Measurements from ENCODE around the gene TMEM184C.

The TMEM184C gene

DNA sequence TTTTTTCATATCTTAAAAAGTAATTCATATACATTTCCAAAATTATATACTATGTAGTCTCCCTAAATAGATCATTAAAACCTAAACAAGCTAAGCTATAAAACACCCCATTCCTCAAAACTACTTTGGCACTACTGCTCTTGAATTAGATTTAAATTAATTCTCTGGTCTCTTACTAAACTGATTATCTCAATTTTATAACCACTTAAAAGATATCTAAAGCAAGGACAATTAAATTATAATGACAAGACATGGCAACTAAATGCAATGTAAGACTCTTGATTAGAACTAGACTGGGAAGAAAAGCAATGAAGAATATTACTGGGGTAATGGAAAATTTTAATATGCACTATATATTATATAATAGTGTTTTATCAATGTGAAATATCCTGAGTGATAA lies 27.9 kb downstream of the TMEM184C start:
- FAIRE-seq (no peak), DNase-seq (ENCODE audit: insufficient read length, low spot score) (no peak)

- no peak for FAIRE-seq
- no peak for DNase-seq (ENCODE audit: insufficient read length, low spot score)
Observed at GRCh38 chr4:147648656-147649055, 31.5 kb downstream of the TMEM184C start.

DNA sequence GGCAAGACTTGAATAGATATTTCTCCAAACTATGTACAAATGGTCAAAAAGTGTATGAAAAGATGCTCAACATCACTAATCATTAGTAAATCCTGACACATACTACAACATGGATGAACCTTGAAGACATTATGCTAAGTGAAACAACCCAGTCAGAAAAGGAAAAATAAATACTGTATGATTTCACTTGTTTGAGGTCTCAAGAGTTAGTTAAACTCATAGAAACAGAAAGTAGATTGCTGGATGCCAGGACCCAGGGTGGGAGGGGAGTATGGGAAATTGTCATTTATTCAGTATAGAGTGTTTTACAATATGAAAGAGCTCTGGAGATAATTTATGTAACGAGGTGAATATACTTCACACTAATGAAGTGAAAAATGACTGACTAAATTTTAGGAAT lies 34.4 kb downstream of the TMEM184C start:
- DNase-seq (ENCODE audit: insufficient read length, low spot score), result no peak
- no peak for FAIRE-seq

- DNase-seq (ENCODE audit: insufficient read length, low spot score) (no peak), FAIRE-seq (no peak)
Observed at GRCh38 chr4:147655639-147656038, 38.4 kb downstream of the TMEM184C start.

GRCh38 chr4:147658501-147658900 lies 41.3 kb downstream of the TMEM184C start:
- FAIRE-seq (no peak), DNase-seq (ENCODE audit: insufficient read length, low spot score) (no peak)

DNA sequence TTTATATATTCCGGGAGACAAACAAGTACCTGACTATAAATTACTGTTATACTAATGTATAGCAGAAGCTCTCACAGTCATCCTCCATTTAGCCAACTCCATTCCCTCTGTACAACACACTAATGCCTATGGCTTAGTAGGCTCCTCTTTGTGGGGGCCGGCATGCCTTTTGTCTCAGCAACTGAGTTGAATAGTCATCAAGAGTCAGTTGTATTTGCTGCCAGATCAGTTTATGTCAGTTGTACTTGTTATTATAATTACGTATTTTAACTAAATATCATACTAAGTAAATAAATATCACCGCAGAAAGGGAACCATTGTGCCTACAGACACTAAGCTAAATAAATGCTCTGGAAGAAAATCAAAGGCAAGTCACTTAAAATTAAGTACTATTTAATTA lies 56.9 kb downstream of the TMEM184C start:
- DNase-seq (ENCODE audit: insufficient read length, low spot score) (no peak), FAIRE-seq (no peak)

DNA sequence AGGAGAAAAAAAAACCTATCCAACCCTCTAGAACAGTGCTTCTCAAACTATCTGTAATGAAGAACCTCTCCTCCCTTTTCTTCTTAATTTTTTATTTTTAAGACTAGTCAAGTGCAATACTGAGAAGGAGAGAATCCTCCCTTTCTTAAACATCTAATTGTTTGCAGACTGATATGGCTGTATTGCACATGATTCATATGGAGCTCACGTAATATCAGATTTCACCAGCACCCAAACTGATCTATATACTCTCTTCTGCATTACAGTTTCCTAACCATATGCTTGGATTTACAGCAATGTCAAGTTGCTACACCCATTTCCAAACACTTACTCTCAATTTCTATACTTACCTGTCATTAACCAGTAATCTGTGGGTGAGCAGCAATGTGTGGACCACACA lies 57.3 kb downstream of the TMEM184C start:
- FAIRE-seq, result no peak
- DNase-seq (ENCODE audit: insufficient read length, low spot score), result no peak

GRCh38 chr4:147678106-147678505 lies 60.9 kb downstream of the TMEM184C start:
- FAIRE-seq, result no peak
- no peak for DNase-seq (ENCODE audit: insufficient read length, low spot score)

DNA sequence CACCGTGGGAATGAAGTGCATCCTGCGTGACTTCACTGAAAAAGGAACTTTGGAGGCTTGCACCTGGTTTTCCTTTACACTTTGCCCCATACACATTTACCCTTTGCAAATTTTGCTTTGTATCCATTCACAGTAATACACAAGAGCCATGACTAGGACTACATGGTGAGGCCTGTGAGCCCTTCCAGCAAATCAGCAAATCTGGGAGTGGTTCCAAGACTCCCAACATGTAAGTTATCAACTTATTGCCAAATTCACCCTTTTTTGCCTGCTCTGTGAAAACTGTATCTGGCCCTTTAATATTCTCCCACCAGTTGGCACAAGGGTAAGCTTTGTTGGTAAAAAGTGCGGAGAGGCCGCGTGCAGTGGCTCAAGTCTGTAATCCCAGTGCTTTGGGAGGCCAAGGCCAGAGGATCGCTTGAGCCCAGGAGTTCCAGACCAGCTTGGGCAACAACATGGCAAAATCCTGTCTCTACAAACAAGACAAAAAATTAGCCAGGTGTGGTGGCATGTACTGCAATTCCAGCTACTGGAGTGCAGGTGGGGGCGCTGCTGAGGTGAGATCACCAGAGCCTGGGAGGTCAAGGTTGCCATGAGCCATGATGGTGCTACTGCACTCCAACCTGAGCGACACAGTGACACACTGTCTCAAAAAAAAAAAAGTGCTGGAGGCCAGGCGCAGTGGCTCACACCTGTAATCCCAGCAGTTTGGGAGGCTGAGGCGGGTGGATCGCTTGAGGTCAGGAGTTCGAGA lies 61.8 kb downstream of the TMEM184C start:
- DNase-seq (ENCODE audit: insufficient read length, low spot score), result no peak
- FAIRE-seq, result no peak

GRCh38 chr4:147682755-147683154 lies 65.6 kb downstream of the TMEM184C start:
- DNase-seq (ENCODE audit: insufficient read length, low spot score) (no peak), FAIRE-seq (no peak)

DNA sequence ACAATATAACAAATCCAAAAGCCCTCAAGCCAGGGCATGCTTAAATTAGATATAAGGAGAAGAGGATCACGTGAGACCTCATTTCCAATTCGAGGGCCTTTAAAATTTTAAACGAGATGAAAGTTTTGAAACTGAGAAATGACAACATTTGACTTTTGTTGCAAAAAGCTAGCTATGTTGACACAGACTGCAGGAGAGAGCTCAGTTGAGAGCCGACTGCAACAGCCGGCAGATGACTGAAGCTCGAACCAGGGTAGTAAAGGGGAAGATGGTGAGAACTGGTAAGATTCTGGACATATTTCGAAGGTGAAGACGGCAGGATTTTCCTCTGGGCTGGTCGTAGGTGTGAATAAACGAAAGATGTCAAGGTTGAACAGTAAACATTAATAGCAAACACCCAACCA lies 66.0 kb downstream of the TMEM184C start:
- DNase-seq (ENCODE audit: insufficient read length, low spot score), result no peak
- FAIRE-seq, result no peak

DNA sequence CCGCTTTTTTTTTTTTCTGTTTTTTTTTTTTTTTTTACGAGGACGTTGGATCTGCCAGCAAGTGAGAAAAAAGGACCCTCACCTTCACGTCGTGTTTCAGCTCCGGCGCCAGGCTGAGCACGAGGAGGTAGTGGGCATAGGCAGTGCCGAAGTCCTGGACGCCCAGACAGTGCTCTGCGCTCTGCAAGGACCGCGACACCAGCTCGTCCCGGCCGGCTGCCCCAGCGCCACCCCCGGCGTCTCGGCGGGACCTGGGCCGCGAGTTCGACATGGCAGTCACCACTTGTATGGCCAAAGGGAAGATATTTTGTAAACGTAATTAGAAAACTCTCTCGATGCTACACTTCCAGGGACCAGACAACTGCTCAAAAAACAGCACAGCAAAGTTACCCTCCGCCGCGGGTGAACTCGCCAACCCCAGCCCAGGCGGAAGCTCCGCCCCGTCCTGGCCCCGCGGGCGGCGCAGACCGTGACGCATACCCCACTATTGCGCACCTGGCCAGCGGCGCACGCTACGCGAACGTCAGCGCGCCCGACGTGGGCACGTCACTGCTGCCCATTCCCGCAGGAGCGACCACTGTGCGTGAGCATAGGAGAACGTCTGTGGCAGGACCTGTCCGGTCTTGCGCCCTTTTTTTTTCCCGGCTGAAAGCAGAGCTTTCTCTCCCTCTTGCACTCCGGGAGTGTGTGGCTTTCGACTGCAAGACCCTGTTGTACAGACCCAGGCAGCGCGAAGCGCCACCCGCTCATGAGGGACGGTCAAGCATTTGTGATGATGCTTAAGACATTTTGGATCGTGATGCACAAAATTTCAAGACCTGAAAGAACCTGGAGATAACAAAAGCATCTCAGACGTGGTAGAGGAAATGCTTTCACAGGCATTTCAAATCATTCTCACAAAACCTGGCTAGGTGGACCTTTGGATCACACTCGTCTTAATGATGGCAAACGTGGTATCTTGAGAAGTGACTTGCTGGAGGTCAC lies 66.8 kb downstream of the TMEM184C start, which contains the start of gene PRMT9:
PRMT9 (minus strand) TSS at position 447 of the 984 bp plus-strand sequence; CDS start at position 271, 176 bp downstream.
- peak; percentile 99 for FAIRE-seq
- DNase-seq (ENCODE audit: insufficient read length, low spot score), result peak; percentile 96

DNA sequence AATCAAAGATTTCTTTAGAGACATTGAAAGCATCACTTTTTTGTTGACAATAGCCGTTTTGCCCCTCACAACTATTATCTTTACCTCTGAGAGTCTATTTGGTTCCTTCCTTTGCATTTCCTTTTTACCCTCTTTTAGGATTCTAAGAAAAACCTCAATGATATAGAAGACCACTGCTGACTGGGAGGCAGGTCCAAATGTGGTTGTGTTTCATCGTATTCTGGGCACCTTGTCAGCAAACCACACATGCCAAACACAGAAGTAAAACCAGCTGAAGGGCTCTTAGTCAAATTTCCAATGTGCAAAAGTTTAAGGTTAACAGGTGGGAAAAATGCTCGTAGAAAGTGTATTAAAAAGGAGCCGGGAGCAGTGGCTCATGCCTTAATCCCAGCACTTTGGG lies 71.9 kb downstream of the TMEM184C start:
- no peak for DNase-seq (ENCODE audit: insufficient read length, low spot score)
- FAIRE-seq, result no peak

DNA sequence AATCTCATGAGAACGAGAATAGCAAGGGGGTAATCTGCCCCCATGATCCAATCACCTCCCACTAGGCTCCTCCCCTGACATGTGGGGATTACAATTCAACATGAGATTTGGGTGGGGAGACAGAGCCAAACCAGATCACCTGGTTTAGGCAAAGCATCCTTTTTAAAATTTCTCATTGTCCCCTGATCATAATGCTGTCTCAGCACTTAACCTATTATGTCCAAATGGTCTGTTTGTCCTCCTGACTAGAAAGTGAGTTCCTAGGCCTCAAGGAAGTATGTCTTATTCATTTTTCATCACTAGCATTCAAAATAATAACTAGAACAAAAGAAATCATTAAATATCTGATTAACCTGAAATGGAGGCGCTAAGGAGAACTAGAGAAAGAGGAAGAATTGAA lies 74.6 kb downstream of the TMEM184C start:
- no peak for FAIRE-seq
- no peak for DNase-seq (ENCODE audit: insufficient read length, low spot score)

DNA sequence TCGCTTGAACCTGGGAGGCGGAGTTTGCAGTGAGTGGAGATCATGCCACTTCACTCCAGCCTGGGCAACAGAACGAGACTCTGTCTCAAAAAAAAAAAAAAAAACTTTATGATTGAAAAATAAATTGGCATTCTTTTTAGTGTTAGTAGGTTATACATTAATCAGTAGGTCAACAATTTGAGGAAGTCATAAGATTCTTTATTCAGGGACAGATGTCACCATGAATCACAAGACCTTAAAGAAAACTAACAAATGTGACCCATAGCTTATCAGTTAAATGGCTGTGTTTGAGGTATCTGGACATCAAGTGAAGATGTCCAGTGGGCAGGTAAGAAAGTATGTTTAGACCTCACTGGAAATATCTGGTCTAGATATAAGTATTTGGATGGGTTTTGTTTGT lies 76.0 kb downstream of the TMEM184C start:
- DNase-seq (ENCODE audit: insufficient read length, low spot score), result no peak

GRCh38 chr4:147696866-147697265 lies 79.7 kb downstream of the TMEM184C start:
- DNase-seq (ENCODE audit: insufficient read length, low spot score) (no peak), FAIRE-seq (no peak)

More for the DNA sequence above, 76.0 kb downstream of the TMEM184C start:
- no peak for FAIRE-seq

DNA sequence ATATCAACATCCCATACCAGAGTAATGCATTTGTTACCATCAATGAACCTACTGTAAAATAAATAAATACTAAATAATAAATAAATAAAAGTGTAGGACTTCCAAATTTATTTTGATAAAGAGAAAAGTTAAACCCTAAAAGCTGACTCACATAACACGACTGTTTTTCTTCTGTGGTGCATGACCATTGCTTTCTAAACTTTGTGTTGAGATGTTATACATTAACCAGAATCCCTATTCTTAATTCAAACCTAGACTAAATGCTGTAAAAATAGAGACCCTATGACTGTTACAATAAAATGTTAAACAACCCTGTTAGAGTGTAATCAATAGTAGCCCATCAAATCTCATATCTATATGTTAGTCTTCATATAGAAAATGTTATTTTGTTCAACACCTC lies 87.6 kb downstream of the TMEM184C start:
- DNase-seq (ENCODE audit: insufficient read length, low spot score), result no peak
- no peak for FAIRE-seq

- FAIRE-seq, result peak; percentile 62
- peak; percentile 41 for DNase-seq (ENCODE audit: insufficient read length, low spot score)
Observed at GRCh38 chr4:147707892-147708672, 90.9 kb downstream of the TMEM184C start.

- no peak for FAIRE-seq
- peak; percentile 26 for DNase-seq (ENCODE audit: insufficient read length, low spot score)
Observed at GRCh38 chr4:147709999-147710398, 92.8 kb downstream of the TMEM184C start.

GRCh38 chr4:147714575-147715401 lies 97.6 kb downstream of the TMEM184C start:
- peak; percentile 44 for FAIRE-seq
- DNase-seq (ENCODE audit: insufficient read length, low spot score), result peak; percentile 70

Measured in HTR-8/SVneo (cell line).